PC-9 (cell line): ENCODE data around the gene CALN1. TPM values are rescaled to one million over a fixed set of nuclear protein-coding genes. Genes with fewer than 3 reads are reported as not detected.

Experiments used
- BruUV-seq: library from RNA; stranded (reverse); fragments of 400-500 nt; replicated peaks from 2 replicates; lab custom pipeline; 2021; lab: Mats Ljungman, UMichigan
- CTCF ChIA-PET: fragments of 300-600 bp; sonication (Branson Sonifier 250); formaldehyde crosslinking; loops from one replicate; lab custom pipeline; 2022; ENCODE audit warnings: antibody characterized with exemption; lab: Charles Lee
- POLR2A ChIA-PET: fragments of 300-600 bp; sonication (Branson Sonifier 250); formaldehyde crosslinking; loops from one replicate; lab custom pipeline; 2022; ENCODE audit warnings: antibody characterized with exemption; ENCODE audit not compliant: unreplicated experiment; lab: Charles Lee
- DNase-seq, 2 experiments: peaks; one replicate each; pipeline versions ENCODE4 v3.0.0 to v3.0.0-alpha.2; 2015 to 2022; ENCODE audit warnings: mixed read lengths in 1 of 2
- H2AFZ ChIP-seq: fragments of 200-600 bp; sonication (generic); 2 replicates; pipeline ENCODE4 v1.8.1; 2017; ENCODE audit warnings: antibody characterized with exemption
- H3F3A ChIP-seq: fragments of 200-600 bp; sonication (generic); 2 replicates; pipeline ENCODE4 v1.8.1; 2017; ENCODE audit warnings: antibody characterized with exemption, mild to moderate bottlenecking, low read depth; ENCODE audit not compliant: insufficient read depth
- H3K27ac ChIP-seq: fragments of 200-600 bp; sonication (generic); 2 replicates; pipeline ENCODE4 v1.6.1; 2016; ENCODE audit warnings: mixed run types
- H3K27me3 ChIP-seq: fragments of 200-600 bp; sonication (generic); 2 replicates; pipeline ENCODE4 v1.6.1; 2016; ENCODE audit warnings: low read depth, mixed run types; ENCODE audit not compliant: insufficient read depth
- H3K36me3 ChIP-seq: fragments of 200-600 bp; sonication (generic); 2 replicates; pipeline ENCODE4 v1.6.1; 2016; ENCODE audit warnings: low read depth, mixed run types
- H3K4me1 ChIP-seq: fragments of 200-600 bp; sonication (generic); replicated peaks from 2 replicates; pipeline ENCODE4 v1.6.1; 2016; ENCODE audit warnings: mixed run types; ENCODE audit not compliant: insufficient read depth
- H3K4me2 ChIP-seq: fragments of 200-600 bp; sonication (generic); 2 replicates; pipeline ENCODE4 v1.6.1; 2017; ENCODE audit warnings: mixed run types
- H3K4me3 ChIP-seq: fragments of 200-600 bp; sonication (generic); 2 replicates; pipeline ENCODE4 v1.6.1; 2016; ENCODE audit warnings: mixed run types
- H3K79me2 ChIP-seq: fragments of 200-600 bp; sonication (generic); 2 replicates; pipeline ENCODE4 v1.6.1; 2017; ENCODE audit warnings: low read depth, mixed run types
- H3K9me2 ChIP-seq: fragments of 200-600 bp; sonication (generic); 2 replicates; pipeline ENCODE4 v1.8.1; 2017; ENCODE audit warnings: mild to moderate bottlenecking; ENCODE audit not compliant: insufficient read depth
- H3K9me3 ChIP-seq: fragments of 200-600 bp; sonication (generic); 2 replicates; pipeline ENCODE4 v1.8.1; 2016; ENCODE audit warnings: low read depth; ENCODE audit not compliant: insufficient read depth
- H4K20me1 ChIP-seq: fragments of 200-600 bp; sonication (generic); 2 replicates; pipeline ENCODE4 v1.8.1; 2017; ENCODE audit not compliant: insufficient read depth
- EZH2 ChIP-seq: fragments of 200-600 bp; sonication (generic); IDR thresholded peaks from 2 replicates; pipeline ENCODE4 v1.8.0; 2017; ENCODE audit warnings: antibody characterized with exemption, low read depth
- intact Hi-C: fragments of 100-400 bp; cut with micrococcal nuclease; formaldehyde crosslinking; loops from one replicate; pipeline ENCODE4 v1.10.0; 2022; ENCODE audit not compliant: unreplicated experiment
- total RNA-seq: library from RNA; stranded (reverse); gene quantifications from 2 replicates; pipeline ENCODE4 v1.2.3, GENCODE V29; 2021
- TF ChIP-seq, protein P1 (sequence below): fragments of 200-600 bp; sonication (generic); conservative IDR thresholded peaks from 2 replicates; pipeline ENCODE4 v1.6.1; 2017; ENCODE audit warnings: mixed run types, antibody characterized with exemption, mild to moderate bottlenecking, moderate library complexity

CALN1 gene
- total RNA-seq, 1 experiment from 2014 or later: not detected

DNA sequence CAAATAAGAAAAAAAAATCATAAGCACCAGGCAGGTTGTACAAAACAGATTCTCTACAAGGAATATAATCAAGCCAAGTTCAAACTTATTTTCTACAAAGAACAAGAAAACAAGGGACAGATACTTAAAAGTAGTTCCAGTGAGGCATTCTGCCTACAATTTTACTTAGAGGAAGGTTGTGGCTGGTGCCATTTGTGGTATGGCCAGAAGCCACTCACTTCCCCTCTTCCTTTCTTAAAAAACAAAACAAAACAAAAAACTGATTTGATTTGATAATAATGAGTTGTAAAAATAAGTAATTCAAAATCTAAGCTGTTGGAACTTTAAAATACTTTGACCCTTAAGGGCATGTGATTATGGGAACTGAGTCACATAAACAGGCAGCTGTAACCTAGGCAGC is 420.6 kb downstream of the CALN1 start:
- ChIA-PET CTCF (no interaction called here), POLR2A (interaction anchor here (0.7 kb wide), 1 partner anchor 13 kb away, joined by 3 read pairs; no protein-coding TSS in a partner anchor)
- TF ChIP-seq, protein P1, sequence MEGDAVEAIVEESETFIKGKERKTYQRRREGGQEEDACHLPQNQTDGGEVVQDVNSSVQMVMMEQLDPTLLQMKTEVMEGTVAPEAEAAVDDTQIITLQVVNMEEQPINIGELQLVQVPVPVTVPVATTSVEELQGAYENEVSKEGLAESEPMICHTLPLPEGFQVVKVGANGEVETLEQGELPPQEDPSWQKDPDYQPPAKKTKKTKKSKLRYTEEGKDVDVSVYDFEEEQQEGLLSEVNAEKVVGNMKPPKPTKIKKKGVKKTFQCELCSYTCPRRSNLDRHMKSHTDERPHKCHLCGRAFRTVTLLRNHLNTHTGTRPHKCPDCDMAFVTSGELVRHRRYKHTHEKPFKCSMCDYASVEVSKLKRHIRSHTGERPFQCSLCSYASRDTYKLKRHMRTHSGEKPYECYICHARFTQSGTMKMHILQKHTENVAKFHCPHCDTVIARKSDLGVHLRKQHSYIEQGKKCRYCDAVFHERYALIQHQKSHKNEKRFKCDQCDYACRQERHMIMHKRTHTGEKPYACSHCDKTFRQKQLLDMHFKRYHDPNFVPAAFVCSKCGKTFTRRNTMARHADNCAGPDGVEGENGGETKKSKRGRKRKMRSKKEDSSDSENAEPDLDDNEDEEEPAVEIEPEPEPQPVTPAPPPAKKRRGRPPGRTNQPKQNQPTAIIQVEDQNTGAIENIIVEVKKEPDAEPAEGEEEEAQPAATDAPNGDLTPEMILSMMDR: no peak
- TF ChIP-seq EZH2: no peak
- 0 out of 2 replicates have a peak, but pooled peaks cover 8% of the 10 kb centered on the region for H3K27me3 ChIP-seq
- no peaks in the 10 kb centered on the region for H3K4me1 ChIP-seq
- no TSS peak for BruUV-seq
- H3K36me3 ChIP-seq: no peaks in the 10 kb centered on the region
- H3K9me3 ChIP-seq: no peaks in the 10 kb centered on the region
- H3K4me2 ChIP-seq: no peak overlapping the region
- intact Hi-C loops: no loop called here
- no peak overlapping the region for H3K4me3 ChIP-seq
- DNase-seq: no peak
- H3K27ac ChIP-seq: no peak overlapping the region
- no peaks in the 10 kb centered on the region for H4K20me1 ChIP-seq
- H3K9me2 ChIP-seq: no peaks in the 10 kb centered on the region
- no peaks in the 10 kb centered on the region for H3K79me2 ChIP-seq
- no peak overlapping the region for H2AFZ ChIP-seq
- H3F3A ChIP-seq: no peaks in the 10 kb centered on the region

DNA sequence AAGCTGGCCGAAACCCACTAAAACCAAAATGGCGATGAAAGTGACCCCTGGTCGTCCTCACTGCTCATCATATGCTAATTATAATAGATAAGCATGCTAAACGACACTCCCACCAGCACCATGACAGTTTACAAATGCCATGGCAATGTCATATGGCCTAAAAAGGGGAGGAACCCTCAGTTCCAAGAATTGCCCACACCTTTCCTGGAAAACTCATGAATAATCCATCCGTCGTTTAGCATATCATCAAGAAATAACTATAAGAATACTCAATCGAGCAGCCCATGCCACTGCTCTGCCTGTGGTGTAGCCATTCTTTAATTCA is 422.0 kb downstream of the CALN1 start:
- CTCF ChIA-PET: no interaction called here
- no TSS peak for BruUV-seq
- no peaks in the 10 kb centered on the region for H3K9me2 ChIP-seq

DNA sequence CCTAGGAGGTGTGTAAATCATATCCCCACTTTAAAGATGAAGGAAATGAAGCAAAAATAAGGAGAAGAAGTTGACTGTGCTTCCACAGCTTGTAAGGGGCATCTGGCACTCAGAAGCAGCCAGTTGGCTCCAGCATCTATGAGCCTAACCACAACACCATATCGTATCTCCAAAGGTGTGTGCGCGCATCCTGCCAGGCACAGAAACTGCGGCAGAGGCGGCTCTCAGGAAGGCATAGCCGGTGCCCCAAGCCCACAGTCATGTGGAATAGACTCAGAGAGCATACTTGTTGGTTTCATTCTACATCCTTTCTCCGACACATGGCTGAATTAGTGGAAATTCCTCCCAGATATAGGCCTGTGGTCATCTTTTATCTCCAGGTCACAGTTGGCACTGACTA is 423.9 kb downstream of the CALN1 start:
- Histone ChIP-seq H3K4me1 (no peaks in the 10 kb centered on the region), H3K27me3 (0 out of 2 replicates have a peak, but pooled peaks cover 12% of the 10 kb centered on the region), H3K9me2 (no peaks in the 10 kb centered on the region), H3K27ac (no peak overlapping the region), H3F3A (no peaks in the 10 kb centered on the region), H3K36me3 (no peaks in the 10 kb centered on the region), H3K9me3 (no peaks in the 10 kb centered on the region), H3K4me3 (no peak overlapping the region), H4K20me1 (no peaks in the 10 kb centered on the region), H3K79me2 (no peaks in the 10 kb centered on the region), H2AFZ (no peak overlapping the region), H3K4me2 (no peak overlapping the region)
- ChIA-PET POLR2A (no interaction called here), CTCF (no interaction called here)
- TF ChIP-seq EZH2: no peak
- TF ChIP-seq, protein P1: no peak
- BruUV-seq: no TSS peak
- intact Hi-C loops: no loop called here
- DNase-seq: no peak

More for the DNA sequence above, 422.0 kb downstream of the CALN1 start:
- H3K79me2 ChIP-seq: no peaks in the 10 kb centered on the region
- 0 out of 2 replicates have a peak, but pooled peaks cover 8% of the 10 kb centered on the region for H3K27me3 ChIP-seq
- no peaks in the 10 kb centered on the region for H3F3A ChIP-seq
- H3K4me2 ChIP-seq: no peak overlapping the region
- H3K27ac ChIP-seq: no peak overlapping the region
- TF ChIP-seq, protein P1: no peak
- no peak for TF ChIP-seq EZH2
- no peaks in the 10 kb centered on the region for H4K20me1 ChIP-seq
- intact Hi-C loops: no loop called here
- H3K36me3 ChIP-seq: no peaks in the 10 kb centered on the region
- POLR2A ChIA-PET: no interaction called here
- no peaks in the 10 kb centered on the region for H3K4me1 ChIP-seq
- DNase-seq: no peak
- H2AFZ ChIP-seq: no peak overlapping the region
- no peaks in the 10 kb centered on the region for H3K9me3 ChIP-seq
- no peak overlapping the region for H3K4me3 ChIP-seq
